ENCODE data around the gene NOSTRIN.
"Not testable (repeated sequence)": the region's sequence is repeated elsewhere in the genome, so short reads cannot be mapped to it uniquely, and the experiment has no call there.

The NOSTRIN gene

DNA sequence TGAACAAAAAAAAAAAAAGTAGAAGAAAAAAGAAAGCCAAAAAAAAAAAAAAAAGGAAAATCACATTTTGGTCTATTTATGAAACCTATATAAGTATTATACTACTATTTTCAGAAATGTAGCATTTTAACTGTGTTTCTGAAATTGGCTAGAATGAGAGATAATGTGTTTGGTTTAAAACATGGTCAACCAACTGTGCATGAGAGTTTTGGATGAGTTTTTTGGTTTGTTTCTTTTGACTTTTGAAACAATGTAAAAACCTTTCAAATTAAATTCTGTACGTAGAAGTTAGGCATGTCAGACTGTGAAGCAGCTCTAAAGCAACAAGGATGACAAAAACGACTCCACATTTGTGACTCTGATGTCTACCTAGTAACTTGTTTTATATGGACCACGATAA is 53.2 kb downstream of the NOSTRIN start:
- TF ChIP-seq, protein P1, sequence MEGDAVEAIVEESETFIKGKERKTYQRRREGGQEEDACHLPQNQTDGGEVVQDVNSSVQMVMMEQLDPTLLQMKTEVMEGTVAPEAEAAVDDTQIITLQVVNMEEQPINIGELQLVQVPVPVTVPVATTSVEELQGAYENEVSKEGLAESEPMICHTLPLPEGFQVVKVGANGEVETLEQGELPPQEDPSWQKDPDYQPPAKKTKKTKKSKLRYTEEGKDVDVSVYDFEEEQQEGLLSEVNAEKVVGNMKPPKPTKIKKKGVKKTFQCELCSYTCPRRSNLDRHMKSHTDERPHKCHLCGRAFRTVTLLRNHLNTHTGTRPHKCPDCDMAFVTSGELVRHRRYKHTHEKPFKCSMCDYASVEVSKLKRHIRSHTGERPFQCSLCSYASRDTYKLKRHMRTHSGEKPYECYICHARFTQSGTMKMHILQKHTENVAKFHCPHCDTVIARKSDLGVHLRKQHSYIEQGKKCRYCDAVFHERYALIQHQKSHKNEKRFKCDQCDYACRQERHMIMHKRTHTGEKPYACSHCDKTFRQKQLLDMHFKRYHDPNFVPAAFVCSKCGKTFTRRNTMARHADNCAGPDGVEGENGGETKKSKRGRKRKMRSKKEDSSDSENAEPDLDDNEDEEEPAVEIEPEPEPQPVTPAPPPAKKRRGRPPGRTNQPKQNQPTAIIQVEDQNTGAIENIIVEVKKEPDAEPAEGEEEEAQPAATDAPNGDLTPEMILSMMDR (conservative IDR thresholded peaks at IDR 0.05): no peak
- TF ChIP-seq ZFX (IDR thresholded peaks at IDR 0.05): no peak
- no peak overlapping the region for H3K27ac ChIP-seq

DNA sequence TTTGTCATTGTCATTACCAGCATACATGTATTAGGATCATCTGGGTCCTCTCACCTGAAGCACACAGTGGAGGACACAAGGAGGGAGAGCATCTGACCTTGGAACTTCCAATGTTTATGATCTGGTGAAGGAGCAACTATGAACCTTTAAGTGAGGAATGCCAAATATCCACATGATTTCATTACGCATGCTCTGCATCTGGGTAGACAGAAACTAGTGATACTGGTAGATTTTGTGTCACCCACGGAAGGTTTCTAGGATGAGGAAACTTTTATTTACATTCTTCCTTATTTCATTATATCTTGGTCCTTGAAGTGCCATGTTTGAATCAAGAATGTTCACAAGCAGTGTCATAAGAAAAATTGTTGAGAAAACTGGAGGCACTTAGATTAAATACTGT is 55.7 kb downstream of the NOSTRIN start:
- TF ChIP-seq, protein P1 (conservative IDR thresholded peaks at IDR 0.05): no peak
- no peak for TF ChIP-seq ZFX (IDR thresholded peaks at IDR 0.05)
- H3K27ac ChIP-seq: no peak overlapping the region

DNA sequence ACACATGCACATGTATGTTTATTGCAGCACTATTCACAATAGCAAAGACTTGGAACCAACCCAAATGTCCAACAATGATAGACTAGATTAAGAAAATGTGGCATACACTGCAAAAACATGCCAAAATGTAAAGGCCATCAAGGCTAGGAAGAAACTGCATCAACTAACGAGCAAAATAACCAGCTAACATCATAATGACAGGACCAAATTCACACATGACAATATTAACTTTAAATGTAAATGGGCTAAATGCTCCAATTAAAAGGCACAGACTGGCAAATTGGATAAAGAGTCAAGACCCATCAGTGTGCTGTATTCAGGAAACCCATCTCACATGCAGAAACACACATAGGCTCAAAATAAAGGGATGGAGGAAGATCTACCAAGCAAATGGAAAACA is 64.7 kb downstream of the NOSTRIN start:
- H3K27ac ChIP-seq: not testable (repeated sequence)

GRCh38 chr2:168870369-168870768 is 67.9 kb downstream of the NOSTRIN start:
- H3K27ac ChIP-seq: not testable (repeated sequence)

DNA sequence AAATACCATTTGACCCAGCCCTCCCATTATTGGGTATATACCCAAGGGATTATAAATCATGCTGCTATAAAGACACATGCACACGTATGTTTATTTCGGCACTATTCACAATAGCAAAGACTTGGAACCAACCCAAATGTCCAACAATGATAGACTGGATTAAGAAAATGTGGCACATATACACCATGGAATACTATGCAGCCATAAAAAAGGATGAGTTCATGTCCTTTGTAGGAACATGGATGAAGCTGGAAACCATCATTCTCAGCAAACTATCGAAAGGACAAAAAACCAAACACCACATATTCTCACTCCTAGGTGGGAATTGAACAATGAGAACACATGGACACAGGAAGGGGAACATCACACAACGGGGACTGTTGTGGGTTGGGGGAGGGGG is 68.4 kb downstream of the NOSTRIN start:
- not testable (repeated sequence) for H3K27ac ChIP-seq

DNA sequence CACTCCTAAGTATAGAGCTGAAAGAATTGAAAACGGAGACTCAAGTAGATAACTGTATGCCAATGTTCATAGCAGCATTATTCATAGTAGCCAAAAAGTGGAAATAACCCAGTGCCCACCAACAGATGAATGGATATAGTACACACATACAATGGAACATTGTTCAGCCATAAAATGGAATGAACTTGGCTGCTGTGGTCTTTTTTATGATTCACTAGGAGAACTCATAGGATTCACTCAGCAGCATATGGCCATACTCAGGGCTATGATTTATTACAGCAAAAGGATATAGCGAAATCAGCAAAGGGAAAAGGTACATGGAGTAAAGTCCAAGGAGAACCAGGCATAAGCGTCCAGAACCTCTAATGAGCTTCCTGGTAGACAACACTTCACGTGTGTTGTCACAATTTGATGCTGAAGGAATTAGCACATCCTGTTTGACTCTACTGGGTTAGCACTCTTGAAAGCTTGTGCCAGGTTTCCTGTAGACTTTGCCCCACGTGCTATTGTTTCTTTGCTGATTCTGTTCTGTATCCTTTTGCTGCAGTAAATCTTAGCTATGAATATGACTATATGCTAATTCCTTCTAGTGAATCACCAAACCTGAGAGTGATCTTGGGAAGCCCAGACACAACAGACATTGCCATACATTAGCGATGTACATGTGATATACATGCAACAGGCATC is 72.1 kb downstream of the NOSTRIN start:
- no peak for TF ChIP-seq ZFX (IDR thresholded peaks at IDR 0.05)
- TF ChIP-seq, protein P1 (conservative IDR thresholded peaks at IDR 0.05): no peak
- no peak overlapping the region for H3K27ac ChIP-seq

- not testable (repeated sequence) for H3K27ac ChIP-seq
These were observed 79.7 kb downstream of the NOSTRIN start for GRCh38 chr2:168882163-168882562.

- H3K27ac ChIP-seq: no peak overlapping the region
- no peak for TF ChIP-seq ZFX (IDR thresholded peaks at IDR 0.05)
- TF ChIP-seq, protein P1 (conservative IDR thresholded peaks at IDR 0.05): no peak
These were observed 82.5 kb downstream of the NOSTRIN start for GRCh38 chr2:168884975-168885374.

- H3K27ac ChIP-seq: peak overlapping the region; percentile 77
- TF ChIP-seq, protein P1 (conservative IDR thresholded peaks at IDR 0.05): no peak
- no peak for TF ChIP-seq ZFX (IDR thresholded peaks at IDR 0.05)
These were observed 87.2 kb downstream of the NOSTRIN start for GRCh38 chr2:168889635-168890005.

Data from C4-2B (cell line).